ENCODE measurements around the gene CFAP100.

The CFAP100 gene

GRCh38 chr3:126446791-126447190 is 52.1 kb downstream of the CFAP100 start:
- no peak for DNase-seq

- DNase-seq = no peak
These were observed 52.9 kb downstream of the CFAP100 start for GRCh38 chr3:126447456-126448106.

GRCh38 chr3:126448136-126448892 is 53.6 kb downstream of the CFAP100 start:
- no peak for DNase-seq

- DNase-seq = no peak
These were observed 54.1 kb downstream of the CFAP100 start for GRCh38 chr3:126448893-126449180.

GRCh38 chr3:126449621-126450051 is 54.9 kb downstream of the CFAP100 start:
- DNase-seq = no peak

GRCh38 chr3:126450219-126450618 is 55.5 kb downstream of the CFAP100 start:
- no peak for DNase-seq

- no peak for DNase-seq
These were observed 56.0 kb downstream of the CFAP100 start for GRCh38 chr3:126450744-126451143.

GRCh38 chr3:126451511-126451910 is 56.8 kb downstream of the CFAP100 start:
- no peak for DNase-seq

- DNase-seq = no peak
These were observed 57.5 kb downstream of the CFAP100 start for GRCh38 chr3:126452213-126452612.

GRCh38 chr3:126454025-126454424 is 59.3 kb downstream of the CFAP100 start:
- DNase-seq = no peak

- no peak for DNase-seq
These were observed 59.9 kb downstream of the CFAP100 start for GRCh38 chr3:126454437-126455198.

- no peak for DNase-seq
These were observed 61.5 kb downstream of the CFAP100 start for GRCh38 chr3:126456211-126456610.

- DNase-seq = no peak
These were observed 62.2 kb downstream of the CFAP100 start for GRCh38 chr3:126456766-126457388.

GRCh38 chr3:126459111-126459762 is 64.5 kb downstream of the CFAP100 start:
- DNase-seq = no peak

- no peak for DNase-seq
These were observed 65.0 kb downstream of the CFAP100 start for GRCh38 chr3:126459763-126460127.

GRCh38 chr3:126460381-126460780 is 65.7 kb downstream of the CFAP100 start:
- DNase-seq = no peak

GRCh38 chr3:126461450-126462070 is 66.9 kb downstream of the CFAP100 start:
- DNase-seq = no peak

GRCh38 chr3:126463521-126463920 is 68.8 kb downstream of the CFAP100 start:
- no peak for DNase-seq

- no peak for DNase-seq
These were observed 69.4 kb downstream of the CFAP100 start for GRCh38 chr3:126464093-126464492.

- DNase-seq = no peak
These were observed 69.8 kb downstream of the CFAP100 start for GRCh38 chr3:126464494-126464893.

GRCh38 chr3:126464997-126465396 is 70.3 kb downstream of the CFAP100 start:
- DNase-seq = no peak

- no peak for DNase-seq
These were observed 71.3 kb downstream of the CFAP100 start for GRCh38 chr3:126465928-126466544.
